SU-DHL-6 (cell line): Measurements from ENCODE around the gene PHRF1.

Experiments used
- EZH2phosphoT487 ChIP-seq: fragments of 200-600 bp; sonication (generic), shearing (Covaris generic); conservative IDR thresholded peaks from 2 replicates; pipeline ENCODE4 v1.6.1; 2018; ENCODE audit warnings: mild to moderate bottlenecking, antibody characterized with exemption, low read length, moderate library complexity, mixed read lengths
- TF ChIP-seq, protein P1 (sequence below): fragments of 200-600 bp; sonication (generic); IDR thresholded peaks from one replicate; pipeline ENCODE4 v1.5.1; 2017; ENCODE audit warnings: antibody characterized with exemption, mild to moderate bottlenecking, low read length, moderate library complexity; ENCODE audit not compliant: insufficient read depth, poor library complexity, severe bottlenecking

DNA sequence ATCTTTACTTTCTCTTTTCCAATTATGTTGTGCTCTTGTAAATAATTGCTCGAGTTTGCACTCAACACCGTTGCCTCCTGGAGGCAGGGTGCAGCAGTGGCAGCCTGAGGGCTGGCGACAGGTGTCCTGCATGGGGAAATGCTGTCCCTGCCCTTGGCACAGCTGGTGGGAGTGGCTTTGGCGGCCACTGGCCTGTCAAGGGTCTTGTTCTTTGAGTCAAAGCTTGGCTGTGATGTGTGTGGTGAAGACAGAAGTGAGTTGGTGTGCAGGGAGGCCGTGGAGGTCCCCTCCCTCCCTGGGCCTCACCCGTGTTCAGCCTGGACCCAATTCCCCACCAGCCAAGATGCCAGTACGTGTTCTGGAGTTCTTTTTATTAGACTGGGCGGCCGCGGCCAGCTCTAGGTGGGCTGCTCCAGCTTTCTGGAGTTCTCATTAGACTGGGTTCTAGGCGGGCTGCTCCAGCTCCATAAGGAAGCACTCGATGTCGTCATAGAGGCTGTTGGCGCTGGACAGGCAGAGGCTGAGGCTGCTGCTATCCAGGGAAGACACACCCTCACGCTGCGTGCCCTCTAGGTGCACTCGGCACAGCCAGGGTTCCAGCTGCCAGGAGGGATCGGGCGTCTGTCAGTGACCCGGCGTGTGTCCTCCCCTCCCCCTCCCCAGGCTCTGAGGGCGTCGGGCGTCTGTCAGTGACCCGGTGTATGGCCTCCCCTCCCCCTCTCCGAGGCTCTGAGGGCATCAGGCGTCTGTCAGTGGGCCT is 36.1 kb downstream of the PHRF1 start:
- TF ChIP-seq, protein P1, sequence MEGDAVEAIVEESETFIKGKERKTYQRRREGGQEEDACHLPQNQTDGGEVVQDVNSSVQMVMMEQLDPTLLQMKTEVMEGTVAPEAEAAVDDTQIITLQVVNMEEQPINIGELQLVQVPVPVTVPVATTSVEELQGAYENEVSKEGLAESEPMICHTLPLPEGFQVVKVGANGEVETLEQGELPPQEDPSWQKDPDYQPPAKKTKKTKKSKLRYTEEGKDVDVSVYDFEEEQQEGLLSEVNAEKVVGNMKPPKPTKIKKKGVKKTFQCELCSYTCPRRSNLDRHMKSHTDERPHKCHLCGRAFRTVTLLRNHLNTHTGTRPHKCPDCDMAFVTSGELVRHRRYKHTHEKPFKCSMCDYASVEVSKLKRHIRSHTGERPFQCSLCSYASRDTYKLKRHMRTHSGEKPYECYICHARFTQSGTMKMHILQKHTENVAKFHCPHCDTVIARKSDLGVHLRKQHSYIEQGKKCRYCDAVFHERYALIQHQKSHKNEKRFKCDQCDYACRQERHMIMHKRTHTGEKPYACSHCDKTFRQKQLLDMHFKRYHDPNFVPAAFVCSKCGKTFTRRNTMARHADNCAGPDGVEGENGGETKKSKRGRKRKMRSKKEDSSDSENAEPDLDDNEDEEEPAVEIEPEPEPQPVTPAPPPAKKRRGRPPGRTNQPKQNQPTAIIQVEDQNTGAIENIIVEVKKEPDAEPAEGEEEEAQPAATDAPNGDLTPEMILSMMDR = no peak
- TF ChIP-seq EZH2phosphoT487 = no peak
